ENCODE data around the gene STAMBPL1. TPM values are rescaled to one million over a fixed set of nuclear protein-coding genes. Genes with fewer than 3 reads are reported as not detected.

The STAMBPL1 gene
- total and polyA plus RNA-seq, 2 donors (not counting 3 experiments of a cell fraction or from before 2014, with no cell fraction given) = 0.70 to 1.8 TPM

DNA sequence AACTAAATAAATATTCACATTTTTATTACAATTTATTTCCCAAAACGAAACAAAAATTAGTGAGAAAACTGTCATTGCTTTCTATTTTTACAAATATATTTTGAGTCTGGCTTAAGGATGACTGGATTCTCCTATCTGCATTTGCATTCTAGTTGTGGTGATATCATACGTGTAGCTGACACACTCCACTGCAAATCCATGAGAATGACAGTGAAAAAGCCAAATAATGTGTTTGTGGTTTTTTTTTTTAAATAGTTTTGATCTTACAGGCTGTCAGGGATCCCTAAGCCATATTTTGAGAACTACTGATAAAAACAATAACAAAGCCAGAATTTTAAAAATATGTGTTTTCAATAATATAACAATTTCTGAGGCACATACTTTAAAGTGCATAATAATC is 5.8 kb upstream of the STAMBPL1 start:
- ChIA-PET CTCF (no interaction called here), POLR2A (no interaction called here)
- Histone ChIP-seq H3K4me3 (replicated peaks in 1 of 3; ENCODE audit: insufficient read depth in 1 of 3, low read depth in 1 of 3, low read length in 3 of 3) (no peak overlapping the region), H3K36me3 (ENCODE audit: control insufficient read depth in 2 of 2, extremely low read depth in 1 of 2, insufficient read depth in 2 of 2, low read length in 2 of 2) (no peaks in the 10 kb centered on the region), H3K9me1 (replicated peaks; ENCODE audit: control insufficient read depth, extremely low read depth, insufficient read depth, low read length) (no peaks in the 10 kb centered on the region), H3K9ac (replicated peaks; ENCODE audit: extremely low read depth, insufficient read depth, low read length) (no peak overlapping the region), H4K20me1 (replicated peaks; ENCODE audit: control insufficient read depth, extremely low read depth, insufficient read depth, low read length) (no peaks in the 10 kb centered on the region), H3K27me3 (ENCODE audit: control insufficient read depth in 2 of 2, insufficient read depth in 2 of 2, low read length in 2 of 2) (peaks cover 0 to 6% of the 10 kb centered on the region in 2 experiments), H3K27ac (ENCODE audit: insufficient read depth, low read depth, low read length) (no peak overlapping the region), H3K4me2 (ENCODE audit: insufficient read depth, low read length) (no peak overlapping the region), H2AFZ (ENCODE audit: low read depth, low read length) (no peak overlapping the region), H3K9me3 (replicated peaks; ENCODE audit: control insufficient read depth, insufficient read depth, low read length) (no peaks in the 10 kb centered on the region), H3K4me1 (ENCODE audit: control insufficient read depth, extremely low read depth, insufficient read depth, low read length) (no peaks in the 10 kb centered on the region), H3K79me2 (ENCODE audit: control insufficient read depth, insufficient read depth, low read length) (no peaks in the 10 kb centered on the region)
- dilution Hi-C loops (cut with MboI; ENCODE audit: extremely low pct_ligation_motif_present, low sequenced_read_pairs) (no loop called here), intact Hi-C loops (cut with micrococcal nuclease) (no loop called here)
- BruUV-seq (replicated peaks) = no TSS peak
- TF ChIP-seq MYC (IDR thresholded peaks at IDR 0.05; ENCODE audit: low read depth, low read length) (no peak), EZH2 (IDR thresholded peaks at IDR 0.05; ENCODE audit: borderline replicate concordance, low read depth, low read length, severe bottlenecking) (no peak), FOS (IDR thresholded peaks at IDR 0.05; ENCODE audit: borderline replicate concordance, insufficient read depth, low read length) (no peak), GATA2 (IDR thresholded peaks at IDR 0.05; ENCODE audit: insufficient read depth, insufficient read length, low read depth, low read length) (no peak), POLR2A (IDR thresholded peaks at IDR 0.05; ENCODE audit: low read depth, low read length) (no peak), POLR2AphosphoS5 (IDR thresholded peaks at IDR 0.05; ENCODE audit: insufficient read depth, low read depth, low read length) (no peak), JUN (IDR thresholded peaks at IDR 0.05; ENCODE audit: borderline replicate concordance, insufficient read depth, insufficient read length, low read depth) (no peak)
- TF ChIP-seq, protein P1, sequence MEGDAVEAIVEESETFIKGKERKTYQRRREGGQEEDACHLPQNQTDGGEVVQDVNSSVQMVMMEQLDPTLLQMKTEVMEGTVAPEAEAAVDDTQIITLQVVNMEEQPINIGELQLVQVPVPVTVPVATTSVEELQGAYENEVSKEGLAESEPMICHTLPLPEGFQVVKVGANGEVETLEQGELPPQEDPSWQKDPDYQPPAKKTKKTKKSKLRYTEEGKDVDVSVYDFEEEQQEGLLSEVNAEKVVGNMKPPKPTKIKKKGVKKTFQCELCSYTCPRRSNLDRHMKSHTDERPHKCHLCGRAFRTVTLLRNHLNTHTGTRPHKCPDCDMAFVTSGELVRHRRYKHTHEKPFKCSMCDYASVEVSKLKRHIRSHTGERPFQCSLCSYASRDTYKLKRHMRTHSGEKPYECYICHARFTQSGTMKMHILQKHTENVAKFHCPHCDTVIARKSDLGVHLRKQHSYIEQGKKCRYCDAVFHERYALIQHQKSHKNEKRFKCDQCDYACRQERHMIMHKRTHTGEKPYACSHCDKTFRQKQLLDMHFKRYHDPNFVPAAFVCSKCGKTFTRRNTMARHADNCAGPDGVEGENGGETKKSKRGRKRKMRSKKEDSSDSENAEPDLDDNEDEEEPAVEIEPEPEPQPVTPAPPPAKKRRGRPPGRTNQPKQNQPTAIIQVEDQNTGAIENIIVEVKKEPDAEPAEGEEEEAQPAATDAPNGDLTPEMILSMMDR (IDR thresholded peaks at IDR 0.05; ENCODE audit: extremely low read depth in 1 of 2, insufficient read depth in 1 of 2, low read depth in 1 of 2, low read length in 2 of 2) = no peak
- TF ChIP-seq, protein P2, sequence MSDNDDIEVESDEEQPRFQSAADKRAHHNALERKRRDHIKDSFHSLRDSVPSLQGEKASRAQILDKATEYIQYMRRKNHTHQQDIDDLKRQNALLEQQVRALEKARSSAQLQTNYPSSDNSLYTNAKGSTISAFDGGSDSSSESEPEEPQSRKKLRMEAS (IDR thresholded peaks at IDR 0.05; ENCODE audit: insufficient read depth, insufficient read length) = no peak
- no peak for DNase-seq (ENCODE audit: low read depth, low spot score)
- FAIRE-seq = no peak

Data from endothelial cell of umbilical vein (primary cell).